Kidney epithelial cell (primary cell): Measurements from ENCODE around the gene SPRED2. TPM values are rescaled to one million over a fixed set of nuclear protein-coding genes. Genes with fewer than 3 reads are reported as not detected.

ENCODE experiments used
- DNase-seq: peaks from one replicate; pipeline ENCODE4 v3.0.0-alpha.2; 2010; ENCODE audit warnings: low read depth
- H3K27me3 ChIP-seq: 2 replicates; pipeline ENCODE4 v1.6.0; 2011; ENCODE audit warnings: low read length; ENCODE audit not compliant: control insufficient read depth, insufficient read depth
- H3K36me3 ChIP-seq: 2 replicates; pipeline ENCODE4 v1.5.1; 2011; ENCODE audit warnings: low read length; ENCODE audit not compliant: control insufficient read depth, insufficient read depth
- H3K4me3 ChIP-seq: 2 replicates; pipeline ENCODE4 v1.5.1; 2011; ENCODE audit warnings: low read depth, mild to moderate bottlenecking, control low read depth, low read length
- CTCF ChIP-seq: IDR thresholded peaks from 2 replicates; pipeline ENCODE4 v1.5.1; 2011; ENCODE audit warnings: mild to moderate bottlenecking, moderate library complexity, low read length, control low read depth, inconsistent platforms; ENCODE audit not compliant: insufficient read depth, poor library complexity, severe bottlenecking
- total RNA-seq: library from RNA; depleted of rRNA; stranded (reverse); fragments of >200 nt; gene quantifications from 2 replicates; pipeline ENCODE4 v1.2.3, GENCODE V29; 2015

The SPRED2 gene
- total RNA-seq, 1 donor from 2014 or later, result 18.4 TPM

GRCh38 chr2:65287364-65287763, 145.0 kb downstream of the SPRED2 start:
- H3K36me3 ChIP-seq, result no peaks in the 10 kb centered on the region
- TF ChIP-seq CTCF, result no peak
- H3K27me3 ChIP-seq, result no peaks in the 10 kb centered on the region
- H3K4me3 ChIP-seq, result no peak overlapping the region
- DNase-seq, result no peak

GRCh38 chr2:65282477-65283053, 149.8 kb downstream of the SPRED2 start:
- no peak for TF ChIP-seq CTCF
- DNase-seq, result no peak

GRCh38 chr2:65281627-65282351, 150.6 kb downstream of the SPRED2 start:
- no peak for TF ChIP-seq CTCF

More at GRCh38 chr2:65282477-65283053, 149.8 kb downstream of the SPRED2 start:
- H3K27me3 ChIP-seq, result no peaks in the 10 kb centered on the region
- H3K4me3 ChIP-seq, result no peak overlapping the region
- H3K36me3 ChIP-seq, result no peaks in the 10 kb centered on the region

GRCh38 chr2:65279756-65280155, 152.6 kb downstream of the SPRED2 start:
- H3K4me3 ChIP-seq, result no peak overlapping the region
- no peaks in the 10 kb centered on the region for H3K27me3 ChIP-seq
- no peak for TF ChIP-seq CTCF
- no peak for DNase-seq
- no peaks in the 10 kb centered on the region for H3K36me3 ChIP-seq

More at GRCh38 chr2:65281627-65282351, 150.6 kb downstream of the SPRED2 start:
- Histone ChIP-seq H3K36me3 (no peaks in the 10 kb centered on the region), H3K4me3 (no peak overlapping the region), H3K27me3 (no peaks in the 10 kb centered on the region)
- no peak for DNase-seq

- Histone ChIP-seq H3K27me3 (no peaks in the 10 kb centered on the region), H3K36me3 (no peaks in the 10 kb centered on the region), H3K4me3 (no peak overlapping the region)
- DNase-seq, result no peak
- no peak for TF ChIP-seq CTCF
These were observed 153.8 kb downstream of the SPRED2 start for GRCh38 chr2:65278531-65278981.
